ENCODE data around the gene MMD2. TPM values are rescaled to one million over a fixed set of nuclear protein-coding genes. Genes with fewer than 3 reads are reported as not detected.
A peak's percentile ranks its signal among the peaks of the same experiment; 100 is the strongest.

MMD2 gene
- total RNA-seq, 4 donors from 2014 or later: not detected

DNA sequence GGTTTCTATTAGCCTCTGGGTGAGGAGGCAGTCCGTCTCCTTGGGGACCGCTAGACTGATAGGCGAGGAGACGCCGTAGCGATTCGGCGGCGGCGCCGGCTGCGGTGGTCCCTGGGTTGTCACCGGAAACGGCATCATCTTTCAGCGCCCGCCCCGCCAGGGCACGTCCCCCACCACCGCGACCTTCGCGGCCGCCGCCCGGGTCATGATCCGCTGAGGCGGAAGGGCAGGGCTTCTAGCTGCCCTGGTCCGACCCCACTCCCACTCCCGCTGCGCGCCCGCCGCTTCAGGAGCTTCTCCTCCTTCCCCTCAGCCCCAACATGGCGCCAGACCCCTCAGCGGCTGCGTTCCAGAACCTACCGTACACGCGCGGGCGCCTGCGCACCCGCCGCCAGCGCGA is 97.3 kb downstream of the MMD2 start, which contains the start of gene PAPOLB:
PAPOLB (minus strand) TSS at position 358 of the 400 bp plus-strand sequence; CDS start at position 138, 220 bp downstream.
- no peaks in the 10 kb centered on the region for H3K36me3 ChIP-seq
- no peak within 1 kb of the TSS for H3K27ac ChIP-seq
- intact Hi-C loops (cut with DNase I; ENCODE audit: low total_unique reads): no loop called here
- TF ChIP-seq POLR2A (IDR thresholded peaks at IDR 0.05) (no peak), CTCF (IDR thresholded peaks at IDR 0.05) (no peak)
- H3K4me1 ChIP-seq: no peaks in the 10 kb centered on the region
- peak within 1 kb of the TSS; percentile 0 to 10 for H3K4me3 ChIP-seq
- no peaks in the 10 kb centered on the region for H3K27me3 ChIP-seq
- H3K9me3 ChIP-seq: no peaks in the 10 kb centered on the region
- no peak for DNase-seq

GRCh38 chr7:4861227-4861626 is 97.8 kb downstream of the MMD2 start:
- intact Hi-C loops (cut with DNase I; ENCODE audit: low total_unique reads): no loop called here
- Histone ChIP-seq H3K36me3 (no peaks in the 10 kb centered on the region), H3K4me1 (no peaks in the 10 kb centered on the region), H3K27ac (no peak overlapping the region), H3K9me3 (no peaks in the 10 kb centered on the region), H3K4me3 (peak overlapping the region in 1 of 2 donors; percentile 0), H3K27me3 (no peaks in the 10 kb centered on the region)
- no peak for DNase-seq
- TF ChIP-seq CTCF (IDR thresholded peaks at IDR 0.05) (no peak), POLR2A (IDR thresholded peaks at IDR 0.05) (no peak)

- H3K36me3 ChIP-seq: no peaks in the 10 kb centered on the region
- H3K27ac ChIP-seq: no peak overlapping the region
- H3K4me1 ChIP-seq: no peaks in the 10 kb centered on the region
- no peak for DNase-seq
- H3K4me3 ChIP-seq: no peak overlapping the region
- TF ChIP-seq CTCF (IDR thresholded peaks at IDR 0.05) (no peak), POLR2A (IDR thresholded peaks at IDR 0.05) (no peak)
- no peaks in the 10 kb centered on the region for H3K27me3 ChIP-seq
- intact Hi-C loops (cut with DNase I; ENCODE audit: low total_unique reads): no loop called here
- no peaks in the 10 kb centered on the region for H3K9me3 ChIP-seq
These were observed 101.8 kb downstream of the MMD2 start for GRCh38 chr7:4857189-4857588.

DNA sequence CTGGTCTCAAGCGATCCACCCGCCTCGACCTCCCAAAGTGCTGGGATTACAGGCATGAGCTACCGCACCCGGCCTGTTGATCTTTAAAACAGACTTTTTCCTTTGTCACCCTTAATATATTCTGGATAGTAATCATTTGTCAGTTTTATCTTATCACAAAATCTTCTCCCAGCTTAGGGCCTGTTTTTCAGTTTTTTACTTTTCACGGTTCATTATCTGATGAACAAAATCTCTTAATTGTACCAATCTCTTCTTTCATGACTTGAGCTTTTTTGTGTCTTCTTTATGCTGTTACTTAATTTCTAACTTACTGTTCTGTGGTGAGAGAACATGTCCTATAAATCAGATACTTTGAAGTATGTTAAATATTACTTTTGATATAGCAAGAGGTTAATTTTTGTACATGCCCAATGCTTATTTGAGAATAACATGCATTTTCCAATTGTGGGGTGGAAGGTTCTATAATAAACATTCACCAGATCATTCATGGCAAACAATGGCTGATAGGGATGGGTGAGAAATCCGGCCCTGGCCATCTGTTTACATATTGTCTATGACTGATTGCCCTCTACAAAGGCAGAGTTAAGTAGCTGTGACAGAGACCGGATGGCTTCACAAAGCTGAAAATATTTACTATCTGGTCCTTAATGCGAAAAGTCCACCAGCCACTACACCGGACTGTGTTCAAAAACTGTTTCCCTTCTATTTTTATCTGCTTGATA is 102.5 kb downstream of the MMD2 start:
- H3K27ac ChIP-seq: no peak overlapping the region
- H3K4me3 ChIP-seq: no peak overlapping the region
- H3K9me3 ChIP-seq: no peaks in the 10 kb centered on the region
- DNase-seq: no peak
- no peaks in the 10 kb centered on the region for H3K4me1 ChIP-seq
- no peaks in the 10 kb centered on the region for H3K27me3 ChIP-seq
- intact Hi-C loops (cut with DNase I; ENCODE audit: low total_unique reads): no loop called here
- H3K36me3 ChIP-seq: no peaks in the 10 kb centered on the region
- TF ChIP-seq CTCF (IDR thresholded peaks at IDR 0.05): no peak

Small RNA genes lying within 50 kb of the gene (small RNA-seq; reads per million reads assigned to genes)
- not detected for gene AC092032.1

Other genes starting within 250 kb of the MMD2 start
- gene AP5Z1, start 183.6 kb downstream of the MMD2 start, total RNA-seq: 10 to 100 TPM; 12.9 to 40.2 (median 14.6) TPM
- 1 to 10 TPM in 1 of 4 donors, under 1 TPM in 2, not detected in 1; 0.24 to 1.6 (median 0.29) TPM for gene PAPOLB, start 97.2 kb downstream of the MMD2 start, total RNA-seq
- 10 to 100 TPM in 1 of 4 donors, 1 to 10 TPM in 3; 1.0 to 10.1 (median 6.6) TPM for gene RADIL, start 75.5 kb downstream of the MMD2 start, total RNA-seq
- gene RBAK, start 86.7 kb upstream of the MMD2 start, total RNA-seq: 10 to 100 TPM in 3 of 4 donors, 1 to 10 TPM in 1; 2.1 to 26.9 (median 13.5) TPM
- gene WIPI2, start 231.0 kb upstream of the MMD2 start, total RNA-seq: 10 to 100 TPM; 20.6 to 52.6 (median 41.1) TPM

All from uterus (tissue), 4 donors.